Activated naive CD4-positive, alpha-beta T cell treated with Interleukin-2 at 50 U/mL for 16 hours (primary cell): ENCODE measurements around the gene SYNE2.

ENCODE experiments used
- DNase-seq: peaks from one replicate; pipeline ENCODE4 v3.0.0-alpha.2; 2020

Gene SYNE2

DNA sequence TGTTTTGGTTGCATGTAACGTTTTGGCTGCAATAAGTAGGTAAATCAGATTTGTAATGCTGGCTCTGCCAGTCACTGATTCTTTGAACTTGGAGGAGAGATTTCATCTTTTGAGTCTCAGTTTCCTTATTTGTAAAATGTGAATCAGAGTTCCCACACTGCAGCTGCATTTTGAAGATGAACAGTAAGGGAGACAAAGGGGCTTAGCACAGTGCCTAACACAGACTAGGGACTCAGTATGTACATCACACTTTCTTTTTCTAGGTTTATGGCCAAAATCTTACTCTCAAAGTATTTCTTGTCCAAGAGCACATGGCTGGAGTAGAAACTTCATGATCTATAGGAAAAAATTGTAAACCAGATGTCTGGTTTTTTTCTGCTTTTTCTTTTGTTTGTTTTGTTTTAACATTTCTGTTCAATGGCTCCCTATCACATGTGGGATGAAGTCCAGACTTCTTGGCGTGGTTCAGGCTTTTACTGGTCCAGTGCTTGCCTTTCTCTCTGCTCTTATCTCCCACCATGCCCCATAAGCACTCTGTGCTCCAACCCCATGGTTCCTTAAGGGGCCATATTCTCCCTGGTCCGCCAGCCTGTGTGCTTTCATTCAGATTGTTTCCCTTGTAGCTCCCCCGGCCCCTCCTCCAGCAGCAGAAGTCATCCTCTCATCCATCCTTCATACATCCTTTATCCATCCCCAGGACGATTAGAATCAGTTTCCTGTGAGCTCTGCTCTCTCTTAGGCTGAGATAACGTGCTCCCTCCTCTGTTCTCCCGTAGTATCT is 58.0 kb downstream of the SYNE2 start:
- DNase-seq = no peak

DNA sequence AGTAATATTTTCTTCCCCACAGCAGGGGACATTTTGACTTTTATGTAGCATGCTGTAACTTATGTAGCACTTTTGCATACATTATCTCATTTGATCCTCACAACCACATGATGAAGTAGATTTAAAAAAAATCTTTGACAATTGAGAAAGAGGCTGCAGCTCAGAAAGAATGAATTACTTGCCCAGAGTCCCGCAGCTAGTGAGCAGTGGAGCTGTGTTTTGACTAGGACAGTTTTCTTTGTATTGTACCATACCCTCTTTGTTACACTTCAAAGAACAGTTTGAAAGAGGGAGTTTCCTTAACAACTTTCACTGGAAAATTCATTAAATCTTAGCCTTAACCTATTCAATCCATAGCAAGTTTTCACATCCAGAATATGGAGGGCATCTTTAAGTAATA is 58.6 kb downstream of the SYNE2 start:
- DNase-seq = no peak

DNA sequence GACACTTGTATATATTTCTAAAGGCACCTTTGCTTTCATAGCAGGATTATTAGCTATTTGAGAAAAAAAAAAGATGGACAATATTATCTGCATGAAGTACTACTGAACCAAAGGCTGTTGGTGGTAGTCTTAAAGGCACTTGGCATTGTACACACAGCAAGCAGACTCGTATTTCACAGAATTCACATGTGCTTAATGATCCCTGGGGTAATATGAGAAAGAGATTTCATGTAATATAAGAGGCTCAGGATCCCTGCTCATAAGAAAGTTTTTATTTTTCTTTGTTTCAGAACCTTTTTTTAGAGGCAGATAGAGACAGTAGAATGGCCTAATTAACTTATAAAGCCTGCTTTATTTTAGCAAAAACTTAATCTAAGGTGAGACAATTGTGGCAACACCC is 59.5 kb downstream of the SYNE2 start:
- DNase-seq = no peak

DNA sequence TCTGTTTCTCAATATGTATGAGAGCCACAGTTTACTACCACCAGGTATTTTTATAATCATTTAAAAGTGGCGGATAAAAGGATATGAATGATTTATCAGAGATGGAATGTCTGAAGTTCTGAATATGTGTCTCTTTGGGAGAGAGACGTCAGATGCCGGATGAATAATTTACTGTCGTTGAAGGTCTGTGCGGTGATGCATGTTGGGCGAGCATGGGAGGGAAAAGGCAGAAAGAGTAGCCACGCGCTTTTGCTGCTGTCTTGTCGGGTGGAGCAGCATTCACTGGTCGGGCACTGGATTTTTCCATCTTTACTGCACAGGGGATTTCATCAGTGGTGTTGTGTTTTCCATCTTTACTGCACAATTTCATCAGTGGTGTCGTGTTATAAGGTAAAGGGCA is 65.6 kb downstream of the SYNE2 start:
- no peak for DNase-seq

DNA sequence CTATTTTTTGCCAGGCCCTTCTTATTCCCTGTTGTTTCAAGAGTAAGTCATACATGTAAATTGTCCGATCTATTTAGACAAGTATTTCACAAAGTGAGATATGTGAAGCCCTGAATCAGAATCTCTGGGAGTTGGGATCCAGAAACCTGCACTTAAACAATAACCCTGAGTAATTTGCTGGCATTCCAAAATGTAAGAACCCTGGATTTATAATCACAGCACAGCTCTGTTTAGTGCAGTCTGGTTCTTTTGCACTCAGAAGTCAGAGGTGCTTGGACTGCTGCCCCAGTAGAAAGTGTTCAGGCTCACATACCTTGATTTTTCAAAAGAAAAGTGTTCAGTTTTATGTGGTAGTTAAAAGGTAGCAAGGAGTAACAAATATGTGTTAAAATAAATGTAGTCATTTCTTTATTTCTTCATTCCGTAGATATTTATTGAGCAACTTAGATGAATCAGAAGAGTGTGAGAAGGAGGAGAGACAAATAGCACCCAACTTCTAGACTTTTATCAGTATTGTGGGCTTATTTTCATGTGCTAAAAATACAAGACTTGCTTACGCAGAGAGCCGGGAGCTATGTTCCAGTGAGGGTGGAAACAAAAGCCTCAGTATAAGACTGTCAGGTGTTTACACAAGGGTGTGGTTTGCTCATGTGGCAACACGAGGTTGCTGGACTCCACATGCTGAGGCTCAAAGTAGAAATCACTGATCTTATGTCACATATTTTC is 70.1 kb downstream of the SYNE2 start:
- no peak for DNase-seq

DNA sequence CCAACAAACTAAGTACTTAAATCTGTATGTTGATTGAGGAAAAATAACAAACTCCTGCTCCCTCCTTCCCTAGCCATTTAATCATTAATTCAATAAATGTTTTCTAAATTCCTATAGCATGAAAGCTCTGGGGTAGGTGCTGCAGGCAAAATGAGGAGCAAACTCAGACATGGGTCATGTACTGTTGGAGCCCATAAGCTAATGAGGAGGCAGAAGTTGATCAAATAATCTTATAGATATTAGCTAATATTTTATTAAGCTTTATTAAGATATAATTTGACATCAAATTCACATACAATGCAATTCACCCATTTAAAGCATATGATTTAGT is 70.6 kb downstream of the SYNE2 start:
- no peak for DNase-seq

DNA sequence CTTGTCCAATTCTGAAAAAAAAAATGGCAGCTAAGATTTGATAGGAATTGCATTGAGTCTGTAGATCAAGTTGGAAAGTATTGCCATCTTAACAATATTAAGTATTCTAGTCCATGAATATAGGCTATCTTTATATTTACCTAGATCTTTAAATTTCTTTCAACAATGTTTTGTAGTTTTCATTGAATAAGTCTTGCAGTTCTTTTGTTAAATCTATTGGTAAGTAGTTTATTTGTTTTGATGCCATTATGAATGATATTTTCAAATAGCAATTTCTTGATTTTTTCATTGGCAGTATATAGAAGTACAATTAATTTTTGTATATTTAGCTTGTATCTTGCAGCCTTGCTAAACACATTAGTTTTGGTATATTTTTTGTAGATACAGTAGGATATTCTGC is 71.6 kb downstream of the SYNE2 start:
- no peak for DNase-seq

DNA sequence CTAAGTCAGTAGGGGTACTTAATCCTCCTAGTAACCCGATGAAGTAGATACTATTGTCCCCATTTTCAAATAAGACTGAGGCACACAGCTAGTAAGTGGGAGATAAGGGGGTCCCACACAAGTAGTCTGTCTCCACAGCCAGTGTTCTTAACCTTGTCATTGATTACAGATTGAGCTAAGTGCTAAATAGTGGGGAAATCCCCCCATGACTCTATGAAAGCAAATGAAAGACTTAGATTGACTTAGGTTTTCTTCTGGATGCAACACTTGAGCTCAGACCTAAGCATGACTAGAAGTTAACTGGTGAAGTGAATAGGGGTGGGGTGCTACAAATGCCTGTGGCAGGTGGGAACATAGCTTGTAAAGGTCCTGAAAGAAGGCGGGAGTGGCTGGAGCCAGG is 73.8 kb downstream of the SYNE2 start:
- DNase-seq = no peak

DNA sequence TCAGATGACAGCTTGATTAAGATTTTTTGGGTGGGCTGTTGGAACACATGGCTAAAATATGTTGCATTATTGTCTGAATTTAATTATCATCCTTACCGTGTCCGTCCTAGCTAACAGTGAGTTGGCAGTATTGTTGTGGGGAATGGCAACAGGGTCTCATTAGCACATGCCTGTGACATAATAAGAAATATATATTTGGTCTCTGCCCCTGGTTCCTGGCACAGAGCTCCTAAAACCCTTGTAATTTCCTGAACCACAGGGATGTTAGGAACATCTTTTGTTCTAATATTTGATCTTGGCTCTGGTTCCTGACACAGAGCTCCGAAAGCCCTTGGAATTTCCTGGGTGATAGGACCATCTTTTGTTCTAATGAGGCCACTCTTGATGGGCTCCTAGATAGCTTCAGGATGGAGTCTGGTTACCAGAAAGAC is 76.0 kb downstream of the SYNE2 start:
- no peak for DNase-seq

DNA sequence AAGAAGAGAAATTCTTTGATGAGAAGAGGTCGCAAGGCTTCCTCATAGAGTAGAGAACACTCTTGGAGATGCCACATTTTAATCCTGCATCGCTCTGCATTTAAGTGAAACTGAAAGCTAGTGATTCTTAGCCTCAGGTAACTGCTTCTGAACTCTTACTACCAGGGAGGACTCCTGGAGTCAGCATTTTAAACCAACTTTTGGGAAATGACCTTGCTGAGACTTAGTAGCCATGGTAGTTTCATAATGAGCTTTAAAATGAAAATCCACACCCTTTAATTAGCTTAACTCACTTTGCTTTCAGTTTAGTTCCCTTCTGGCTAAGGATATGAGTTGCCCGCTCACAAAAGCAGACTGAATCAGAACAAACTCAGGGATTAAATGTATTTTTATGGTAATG is 80.3 kb downstream of the SYNE2 start:
- DNase-seq = no peak

DNA sequence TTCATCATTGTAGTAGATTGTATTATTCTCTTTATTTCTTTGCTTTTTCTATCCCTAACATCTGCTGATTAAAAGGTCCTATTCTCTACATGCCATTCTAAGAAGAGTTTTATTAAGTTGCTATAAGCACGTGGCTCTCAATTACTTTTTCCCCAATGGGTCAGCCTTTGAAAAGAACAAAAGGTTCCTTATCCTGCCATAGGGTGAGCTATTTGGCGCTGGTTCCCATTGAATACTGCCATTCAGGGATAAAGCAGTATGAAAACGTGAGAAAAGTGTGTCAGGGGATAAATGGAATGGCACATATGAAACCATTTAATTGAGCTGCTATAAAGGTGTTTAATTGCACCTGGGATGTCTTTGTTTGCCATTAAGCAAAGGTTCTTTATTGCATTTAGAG is 80.9 kb downstream of the SYNE2 start:
- no peak for DNase-seq

DNA sequence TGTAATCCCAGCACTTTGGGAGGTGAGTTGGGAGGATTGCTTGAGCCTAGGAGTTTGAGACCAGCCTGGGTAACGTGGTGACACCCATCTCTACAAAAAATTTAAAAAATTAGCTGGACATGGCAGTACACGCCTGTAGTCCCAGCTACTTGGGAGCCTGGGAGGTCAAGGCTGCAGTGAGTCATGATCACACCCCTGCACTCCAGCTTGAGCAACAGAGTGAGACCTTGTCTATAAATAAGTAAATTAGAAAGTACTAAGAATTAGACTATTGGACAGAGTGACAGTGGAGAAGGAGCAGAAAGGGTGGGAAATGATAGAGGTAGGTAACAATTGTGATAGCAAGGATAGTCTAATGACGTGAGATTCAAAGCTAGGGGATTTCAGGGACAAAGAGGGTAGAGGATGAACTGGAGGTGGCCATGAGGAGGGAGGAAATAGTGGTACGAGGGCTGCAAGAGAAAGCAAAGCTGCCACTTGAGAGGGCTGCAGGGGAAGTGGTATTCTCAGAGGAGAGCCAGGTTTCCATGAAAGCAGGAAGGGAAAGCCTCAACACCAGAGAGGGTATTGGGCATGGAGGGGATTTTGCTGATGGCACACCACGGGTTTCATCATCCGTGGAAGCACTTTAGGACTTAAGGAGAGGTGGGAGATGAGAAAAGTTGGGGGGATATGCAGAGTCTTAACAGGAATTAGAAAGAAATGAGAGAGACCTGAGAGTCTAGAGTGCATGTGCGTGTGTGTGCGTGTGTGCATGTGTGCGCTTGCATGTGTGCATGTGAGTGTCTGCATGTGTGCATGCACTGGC is 85.6 kb downstream of the SYNE2 start:
- no peak for DNase-seq

DNA sequence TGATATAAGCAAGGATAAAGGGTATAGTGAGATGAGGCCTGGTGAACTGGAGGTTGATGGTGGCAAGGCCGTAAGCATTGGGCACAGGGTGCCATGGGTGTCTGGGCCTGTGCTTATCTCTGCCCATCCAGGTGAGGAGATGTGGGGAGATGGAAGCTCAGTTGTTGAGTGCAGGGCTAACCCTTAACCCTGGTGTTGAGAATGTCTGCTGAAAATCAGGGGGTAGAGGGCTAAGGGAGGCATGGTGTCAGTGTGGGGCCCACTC is 86.1 kb downstream of the SYNE2 start:
- DNase-seq = no peak

DNA sequence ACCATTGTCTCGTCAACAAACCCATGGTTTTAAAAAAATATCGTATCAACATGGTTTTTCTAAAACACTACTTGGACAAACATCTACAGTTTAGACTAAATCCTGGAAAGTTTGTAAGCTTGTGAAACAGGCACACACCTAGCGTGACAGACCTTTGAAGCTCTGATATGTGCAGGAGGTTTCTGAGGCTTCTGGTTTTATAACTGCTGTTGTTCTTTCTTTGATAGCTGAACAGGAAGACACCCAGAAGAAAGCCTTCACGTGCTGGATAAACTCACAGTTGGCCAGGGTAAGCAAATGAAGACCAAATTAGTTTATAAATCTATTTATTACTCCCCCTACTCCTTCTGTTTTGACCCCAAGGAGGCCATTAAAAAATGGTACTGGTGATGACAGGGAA is 87.6 kb downstream of the SYNE2 start:
- DNase-seq = no peak

DNA sequence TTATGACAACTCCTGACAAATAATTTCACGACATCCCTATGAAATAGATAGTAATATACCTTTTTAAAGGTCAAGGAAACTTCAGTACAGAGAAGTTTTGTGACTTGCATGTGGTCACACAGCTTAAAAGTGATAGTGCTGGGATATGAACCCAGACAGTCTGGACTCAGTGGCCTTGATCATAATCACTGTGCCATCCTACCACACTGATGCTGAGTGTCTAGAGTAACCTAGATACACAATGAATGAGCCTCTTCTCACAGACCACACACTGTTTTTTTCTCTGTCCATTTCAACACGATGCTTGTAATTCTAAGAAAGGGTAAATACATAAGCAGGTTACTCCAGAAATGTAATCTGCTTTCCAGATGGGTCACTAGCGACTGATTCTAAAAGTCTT is 88.2 kb downstream of the SYNE2 start:
- DNase-seq = no peak

DNA sequence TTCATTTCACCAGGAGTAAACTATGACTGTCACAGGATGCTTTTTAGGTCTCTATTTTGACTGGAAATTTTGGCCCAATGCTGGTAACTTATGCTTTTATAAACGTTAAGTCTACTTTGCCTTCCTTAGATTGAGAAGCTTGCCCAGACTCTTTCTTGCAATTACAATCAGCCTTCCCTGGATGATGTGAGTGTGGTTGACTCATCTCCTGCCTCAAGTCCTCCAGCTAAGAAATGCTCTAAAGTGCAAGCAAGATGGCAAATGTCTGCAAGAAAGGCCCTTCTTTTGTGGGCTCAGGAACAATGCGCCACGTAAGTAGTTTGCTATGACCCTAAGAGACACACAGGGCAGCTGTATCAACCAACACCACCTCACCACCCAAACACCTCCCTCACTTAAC is 96.9 kb downstream of the SYNE2 start:
- no peak for DNase-seq

DNA sequence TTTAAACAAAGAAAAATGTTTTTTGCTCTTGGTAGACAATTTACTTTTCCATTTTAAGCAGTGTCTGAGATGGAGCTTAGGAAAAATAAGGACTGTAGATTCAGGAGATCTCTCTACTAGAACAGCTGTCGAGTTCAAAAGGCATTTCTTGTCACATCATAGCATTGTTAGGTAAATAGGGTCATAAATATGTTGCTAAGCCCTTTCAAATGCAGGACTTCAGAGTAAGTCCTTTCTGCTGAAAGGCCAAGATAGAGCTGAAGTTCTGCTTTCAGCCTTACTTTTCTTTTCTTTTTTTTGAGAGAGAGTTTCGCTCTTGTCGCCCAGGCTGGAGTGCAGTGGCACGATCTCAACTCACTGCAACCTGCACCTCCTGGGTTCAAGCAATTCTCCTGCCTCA is 98.2 kb downstream of the SYNE2 start:
- DNase-seq = no peak

DNA sequence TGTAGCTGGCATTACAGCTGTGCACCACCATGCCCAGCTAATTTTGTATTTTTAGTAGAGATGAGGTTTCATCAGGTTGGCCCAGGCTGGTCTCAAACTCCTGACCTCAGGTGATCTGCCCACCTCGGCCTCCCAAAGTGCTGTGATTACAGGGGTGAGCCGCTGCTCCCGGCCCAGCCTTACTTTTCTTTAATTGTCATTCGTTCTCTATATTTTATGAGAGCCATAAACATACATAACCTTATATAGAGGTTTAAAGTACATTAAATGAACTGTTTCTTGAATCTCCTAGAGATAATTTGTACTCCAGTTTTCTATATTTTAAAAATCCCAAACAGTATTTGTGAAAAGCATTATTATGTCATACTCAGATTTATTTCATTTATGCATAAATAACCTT is 98.6 kb downstream of the SYNE2 start:
- no peak for DNase-seq

DNA sequence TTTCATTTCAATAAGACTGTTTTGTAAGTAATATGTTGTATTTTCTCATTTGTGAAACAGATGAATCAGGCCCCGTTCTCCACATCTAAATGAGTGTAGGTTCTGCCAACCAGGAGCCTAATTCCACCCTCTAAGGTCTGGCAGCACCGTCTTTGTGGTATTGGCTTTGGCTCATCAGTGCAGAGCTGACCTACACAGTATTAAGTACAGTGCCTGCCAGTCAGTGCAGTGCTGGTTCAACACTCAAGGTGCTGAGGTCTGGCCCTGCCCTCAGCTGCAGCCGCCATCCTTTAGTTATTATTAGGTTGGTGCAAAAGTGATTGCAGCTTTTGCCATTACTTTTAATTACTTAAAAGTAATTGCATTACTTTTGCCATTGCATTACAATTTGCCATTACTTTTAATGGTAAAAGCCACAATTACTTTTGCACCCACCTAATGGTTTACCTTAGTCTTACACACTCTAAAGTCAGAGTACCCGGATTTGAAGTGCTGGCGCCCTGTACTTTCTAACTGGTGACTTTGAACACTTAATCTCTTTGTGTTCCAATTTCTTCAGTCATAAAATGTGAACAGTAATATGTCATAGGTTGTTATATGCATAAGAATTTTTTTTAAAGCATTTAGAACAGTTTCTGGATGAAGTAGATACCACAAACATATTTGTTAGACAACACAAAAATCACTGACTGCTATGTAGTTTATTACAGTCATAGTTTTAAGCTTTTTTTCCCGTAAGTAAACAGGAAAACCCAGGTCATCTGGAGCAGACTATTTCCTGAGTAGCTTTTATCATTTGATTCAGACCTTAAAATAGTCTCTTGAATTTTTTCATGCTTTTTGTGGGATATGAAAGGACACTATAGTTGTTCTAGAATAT is 99.5 kb downstream of the SYNE2 start:
- no peak for DNase-seq

DNA sequence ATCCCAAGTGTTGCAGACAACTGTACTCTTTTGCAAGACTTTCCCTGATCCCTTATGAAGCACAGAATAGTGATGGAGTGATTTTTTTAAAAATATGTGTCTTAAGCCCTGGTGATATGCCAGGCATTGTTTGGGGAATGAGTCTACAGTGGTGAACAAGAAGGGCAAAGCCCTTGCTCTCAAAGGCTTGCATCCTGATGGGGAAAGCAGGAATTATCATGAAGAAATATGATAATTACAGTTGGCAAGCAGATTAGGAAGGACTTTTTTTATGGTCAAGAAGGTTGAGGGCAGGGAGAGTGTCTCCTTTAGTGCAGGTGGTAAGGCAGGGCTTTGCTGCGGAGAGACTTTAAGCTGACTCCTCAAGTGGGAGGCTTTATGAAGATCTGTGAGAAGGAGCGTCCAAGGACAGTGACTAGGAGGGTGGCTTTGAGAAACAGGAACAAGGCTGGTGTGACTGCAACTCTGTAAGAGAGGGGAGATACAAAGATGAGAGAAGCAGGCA is 100.2 kb downstream of the SYNE2 start:
- DNase-seq = no peak

DNA sequence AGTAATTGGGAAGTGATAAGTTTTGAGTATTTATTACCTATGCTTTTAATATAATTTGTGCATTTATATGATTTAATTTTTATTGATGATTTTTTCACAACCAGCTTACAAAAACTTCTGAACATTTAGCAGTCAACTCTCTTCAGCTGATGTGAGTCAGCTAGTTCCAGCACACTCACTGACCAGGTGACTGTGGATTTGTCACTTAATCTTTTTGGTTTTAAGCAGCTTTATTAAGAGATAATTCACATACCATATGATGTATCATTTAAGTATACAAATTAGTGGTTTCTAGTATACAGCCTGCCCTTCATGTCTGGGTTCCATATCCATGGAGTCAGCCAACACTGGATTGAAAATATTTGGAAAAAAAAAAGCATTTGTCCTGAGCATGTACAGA is 103.5 kb downstream of the SYNE2 start:
- DNase-seq = no peak

DNA sequence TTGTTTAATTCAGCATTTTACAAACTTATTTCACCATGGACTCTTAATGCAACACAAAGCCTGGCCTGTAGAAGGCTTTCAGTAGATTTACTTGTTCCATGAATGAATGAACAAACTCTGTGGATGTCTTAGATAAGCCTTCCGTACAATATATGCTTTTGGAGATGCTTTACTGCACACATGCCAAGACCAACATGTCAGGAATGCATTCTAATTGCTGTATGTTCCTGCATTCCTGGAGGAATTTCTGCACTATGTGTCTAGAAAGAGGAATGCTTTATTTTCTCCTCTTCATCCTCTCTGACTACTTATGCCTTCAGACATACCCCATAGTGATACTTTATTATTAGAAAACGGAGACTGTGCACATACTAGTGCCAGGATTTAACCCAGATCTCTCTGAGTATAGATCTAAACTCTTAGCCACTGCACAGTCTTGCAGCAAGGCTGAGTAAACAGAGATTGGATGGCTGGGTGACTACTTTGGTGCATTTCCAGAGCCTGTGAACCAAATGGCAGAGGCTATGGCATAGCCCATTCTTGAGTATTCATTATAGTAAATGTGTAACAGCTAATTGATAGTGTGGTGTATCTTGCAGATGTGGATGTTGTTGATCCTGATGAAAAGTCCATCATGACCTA is 108.2 kb downstream of the SYNE2 start:
- no peak for DNase-seq

DNA sequence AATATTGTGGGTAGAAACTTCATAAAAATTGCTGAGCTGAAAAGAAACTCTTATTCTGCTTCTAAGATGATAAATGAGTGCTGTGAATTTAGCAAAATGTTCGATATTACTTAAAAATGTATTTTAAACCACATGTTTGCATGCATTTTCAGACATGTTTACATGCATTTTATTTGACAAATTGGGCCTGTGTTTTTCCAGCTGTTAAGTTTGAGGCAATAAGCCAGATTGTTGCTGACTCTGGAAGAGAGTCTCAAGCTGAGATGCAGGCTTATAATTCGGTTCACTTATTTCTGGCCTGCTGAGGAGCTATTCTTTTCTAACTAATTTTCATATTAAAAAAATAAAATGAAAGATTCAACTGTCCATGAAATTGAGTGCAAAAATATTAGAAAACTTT is 110.1 kb downstream of the SYNE2 start:
- no peak for DNase-seq
